Large intestine (tissue), 3 donors: ENCODE measurements around the gene GPR156. TPM values are rescaled to one million over a fixed set of nuclear protein-coding genes. Genes with fewer than 3 reads are reported as not detected.

Experiments used
- DNase-seq, 2 donors: peaks; one replicate each; pipeline versions ENCODE4 v3.0.0 to v3.0.0-alpha.2; 2013
- H3K27ac ChIP-seq: one replicate; pipeline ENCODE4 v1.5.1; 2013; ENCODE audit warnings: low read length
- H3K27me3 ChIP-seq: 2 replicates; pipeline ENCODE4 v1.6.1; 2013; ENCODE audit warnings: low read length; ENCODE audit not compliant: control insufficient read depth, insufficient read depth
- H3K36me3 ChIP-seq: 2 replicates; pipeline ENCODE4 v1.6.1; 2013; ENCODE audit warnings: low read length; ENCODE audit not compliant: control insufficient read depth, insufficient read depth
- H3K4me1 ChIP-seq: one replicate; pipeline ENCODE4 v1.6.1; 2013; ENCODE audit warnings: low read length; ENCODE audit not compliant: control insufficient read depth, insufficient read depth
- H3K4me3 ChIP-seq: one replicate; pipeline ENCODE4 v1.5.1; 2013; ENCODE audit warnings: low read length
- H3K9me3 ChIP-seq: one replicate; pipeline ENCODE4 v1.6.1; 2013; ENCODE audit warnings: mild to moderate bottlenecking, low read depth, low read length, moderate library complexity; ENCODE audit not compliant: control insufficient read depth
- WGBS: methylation state at CpG from one replicate; pipeline ENCODE4 v1.1.5; 2013; ENCODE audit warnings: low lambda C conversion rate; ENCODE audit not compliant: insufficient coverage; 5-methylcytosine and 5-hydroxymethylcytosine counted together
- polyA plus RNA-seq: library from polyadenylated mRNA; unstranded; fragments of 120-200 nt; gene quantifications from one replicate; pipeline ENCODE4 v1.2.1, GENCODE V29; 2013

The GPR156 gene
- polyA plus RNA-seq, 1 donor, result 0.33 TPM

- Histone ChIP-seq H3K9me3 (no peaks in the 10 kb centered on the region), H3K4me1 (no peaks in the 10 kb centered on the region), H3K27me3 (no peaks in the 10 kb centered on the region), H3K4me3 (no peak overlapping the region), H3K36me3 (no peaks in the 10 kb centered on the region), H3K27ac (no peak overlapping the region)
- WGBS, result 88% methylated on average over 4 of the region's 6 CpGs
- DNase-seq, result no peak
Measured at GRCh38 chr3:120200493-120201235, 84.4 kb downstream of the GPR156 start.

- peak in 1 of 2 donors; percentile 30 for DNase-seq
- Histone ChIP-seq H3K4me1 (peaks cover 2% of the 10 kb centered on the region), H3K4me3 (no peak overlapping the region), H3K36me3 (no peaks in the 10 kb centered on the region), H3K27ac (no peak overlapping the region), H3K27me3 (no peaks in the 10 kb centered on the region), H3K9me3 (no peaks in the 10 kb centered on the region)
- WGBS, result 56% methylated on average over 2 of the region's 3 CpGs
Measured at GRCh38 chr3:120198305-120198878, 86.6 kb downstream of the GPR156 start.

- Histone ChIP-seq H3K27ac (no peak overlapping the region), H3K4me1 (peaks cover 4% of the 10 kb centered on the region), H3K27me3 (no peaks in the 10 kb centered on the region), H3K9me3 (no peaks in the 10 kb centered on the region), H3K36me3 (no peaks in the 10 kb centered on the region), H3K4me3 (no peak overlapping the region)
- WGBS, result no CpG with 5 or more reads among the region's 2 CpGs
- no peak for DNase-seq
Measured at GRCh38 chr3:120196812-120197211, 88.2 kb downstream of the GPR156 start.

- Histone ChIP-seq H3K4me3 (no peak overlapping the region), H3K4me1 (peaks cover 4% of the 10 kb centered on the region), H3K36me3 (no peaks in the 10 kb centered on the region), H3K27me3 (no peaks in the 10 kb centered on the region), H3K9me3 (no peaks in the 10 kb centered on the region), H3K27ac (no peak overlapping the region)
- no peak for DNase-seq
- 68% methylated on average over 2 of the region's 4 CpGs for WGBS
Measured at GRCh38 chr3:120196333-120196732, 88.7 kb downstream of the GPR156 start.

- DNase-seq, result no peak
- Histone ChIP-seq H3K36me3 (no peaks in the 10 kb centered on the region), H3K9me3 (no peaks in the 10 kb centered on the region), H3K4me1 (peaks cover 4% of the 10 kb centered on the region), H3K4me3 (no peak overlapping the region), H3K27ac (no peak overlapping the region), H3K27me3 (no peaks in the 10 kb centered on the region)
Measured at GRCh38 chr3:120193554-120193953, 91.5 kb downstream of the GPR156 start.

- no peak overlapping the region for H3K4me3 ChIP-seq
- no peak overlapping the region for H3K27ac ChIP-seq
- H3K27me3 ChIP-seq, result no peaks in the 10 kb centered on the region
- no peaks in the 10 kb centered on the region for H3K9me3 ChIP-seq
- DNase-seq, result no peak
- H3K4me1 ChIP-seq, result peaks cover 4% of the 10 kb centered on the region
- no peaks in the 10 kb centered on the region for H3K36me3 ChIP-seq
- no CpG with 5 or more reads among the region's 3 CpGs for WGBS
Measured at GRCh38 chr3:120192579-120192978, 92.4 kb downstream of the GPR156 start.

- H3K27me3 ChIP-seq, result no peaks in the 10 kb centered on the region
- peaks cover 4% of the 10 kb centered on the region for H3K4me1 ChIP-seq
- H3K27ac ChIP-seq, result no peak overlapping the region
- no peak for DNase-seq
- no CpG with 5 or more reads among the region's 1 CpG for WGBS
- H3K9me3 ChIP-seq, result no peaks in the 10 kb centered on the region
- H3K36me3 ChIP-seq, result no peaks in the 10 kb centered on the region
- no peak overlapping the region for H3K4me3 ChIP-seq
Measured at GRCh38 chr3:120192159-120192558, 92.9 kb downstream of the GPR156 start.

GRCh38 chr3:120182613-120183511, 102.2 kb downstream of the GPR156 start:
- Histone ChIP-seq H3K4me3 (no peak overlapping the region), H3K27me3 (no peaks in the 10 kb centered on the region), H3K36me3 (no peaks in the 10 kb centered on the region), H3K9me3 (no peaks in the 10 kb centered on the region), H3K4me1 (peaks cover 7% of the 10 kb centered on the region), H3K27ac (no peak overlapping the region)
- no peak for DNase-seq
- no CpG with 5 or more reads among the region's 7 CpGs for WGBS

- Histone ChIP-seq H3K36me3 (no peaks in the 10 kb centered on the region), H3K4me3 (no peak overlapping the region), H3K4me1 (peaks cover 14% of the 10 kb centered on the region), H3K27ac (no peak overlapping the region), H3K27me3 (no peaks in the 10 kb centered on the region), H3K9me3 (no peaks in the 10 kb centered on the region)
- DNase-seq, result peak in 1 of 2 donors; percentile 63
- WGBS, result 100% methylated on average over 1 of the region's 1 CpG
Measured at GRCh38 chr3:120181632-120182031, 103.4 kb downstream of the GPR156 start.

GRCh38 chr3:120180731-120181412, 104.2 kb downstream of the GPR156 start:
- no peak for DNase-seq
- Histone ChIP-seq H3K36me3 (no peaks in the 10 kb centered on the region), H3K27ac (no peak overlapping the region), H3K27me3 (no peaks in the 10 kb centered on the region), H3K4me1 (peaks cover 14% of the 10 kb centered on the region), H3K4me3 (no peak overlapping the region), H3K9me3 (no peaks in the 10 kb centered on the region)
- no CpG with 5 or more reads among the region's 3 CpGs for WGBS
